GM20000 (cell line): ENCODE data around the gene PACS1.
A peak's percentile ranks its signal among the peaks of the same experiment; 100 is the strongest.

ENCODE experiments used
- DNase-seq: peaks from one replicate; pipeline ENCODE4 v3.0.0; 2012; ENCODE audit warnings: low spot score
- CTCF ChIP-seq: IDR thresholded peaks from 2 replicates; pipeline ENCODE4 v1.5.1; 2012; ENCODE audit warnings: mild to moderate bottlenecking, control low read depth; ENCODE audit errors: extremely low read depth, missing control alignments

The PACS1 gene

GRCh38 chr11:66218036-66218435 is 148.0 kb downstream of the PACS1 start:
- no peak for DNase-seq
- TF ChIP-seq CTCF: no peak

GRCh38 chr11:66218846-66219620 is 149.0 kb downstream of the PACS1 start:
- no peak for TF ChIP-seq CTCF
- DNase-seq: no peak

GRCh38 chr11:66219846-66220565 is 149.9 kb downstream of the PACS1 start:
- no peak for TF ChIP-seq CTCF
- no peak for DNase-seq

- TF ChIP-seq CTCF: no peak
These were observed 150.5 kb downstream of the PACS1 start for GRCh38 chr11:66220566-66220935.

GRCh38 chr11:66221012-66221411 is 150.9 kb downstream of the PACS1 start:
- TF ChIP-seq CTCF: no peak
- DNase-seq: no peak

More at GRCh38 chr11:66220566-66220935, 150.5 kb downstream of the PACS1 start:
- DNase-seq: no peak

- TF ChIP-seq CTCF: peak; percentile 11
- no peak for DNase-seq
These were observed 151.7 kb downstream of the PACS1 start for GRCh38 chr11:66221726-66222236.

GRCh38 chr11:66222358-66223149 is 152.5 kb downstream of the PACS1 start:
- TF ChIP-seq CTCF: peak; percentile 100
- DNase-seq: peak; percentile 92
